GM23338 (cell line): Measurements from ENCODE around the gene AGPAT4. TPM values are rescaled to one million over a fixed set of nuclear protein-coding genes. Genes with fewer than 3 reads are reported as not detected.

Source experiments
- ATAC-seq: fragments of 200-7000 bp; cut with Tn5 transposase; 3 replicates; pipeline ENCODE4 v1.9.1; 2020
- DNase-seq: peaks from one replicate; pipeline ENCODE4 v3.0.0-alpha.2; 2015; ENCODE audit warnings: low spot score
- H2AFZ ChIP-seq: fragments of 200-600 bp; sonication (generic); 2 replicates; pipeline ENCODE4 v1.8.0; 2016; ENCODE audit warnings: antibody characterized with exemption, mild to moderate bottlenecking, moderate library complexity
- H3F3A ChIP-seq: fragments of 200-600 bp; sonication (generic); replicated peaks from 2 replicates; pipeline ENCODE4 v1.8.0; 2017; ENCODE audit warnings: antibody characterized with exemption, mixed run types, low read depth
- H3K27ac ChIP-seq: fragments of 200-600 bp; sonication (generic); 2 replicates; pipeline ENCODE4 v1.6.1; 2016; ENCODE audit warnings: low read depth
- H3K27me3 ChIP-seq: fragments of 200-600 bp; sonication (generic); 2 replicates; pipeline ENCODE4 v1.8.0; 2016; ENCODE audit warnings: mild to moderate bottlenecking, mixed run types, moderate library complexity; ENCODE audit not compliant: insufficient read depth
- H3K36me3 ChIP-seq: fragments of 200-600 bp; sonication (generic); 2 replicates; pipeline ENCODE4 v1.8.0; 2016; ENCODE audit warnings: mild to moderate bottlenecking; ENCODE audit not compliant: insufficient read depth
- H3K4me1 ChIP-seq: fragments of 200-600 bp; sonication (generic); 2 replicates; pipeline ENCODE4 v1.8.0; 2016; ENCODE audit warnings: mild to moderate bottlenecking, moderate library complexity; ENCODE audit not compliant: insufficient read depth
- H3K4me2 ChIP-seq: fragments of 200-600 bp; sonication (generic); 2 replicates; pipeline ENCODE4 v1.7.1; 2017; ENCODE audit warnings: mixed run types
- H3K4me3 ChIP-seq: fragments of 200-600 bp; sonication (generic); 2 replicates; pipeline ENCODE4 v1.6.1; 2016; ENCODE audit warnings: mixed run types
- H3K79me2 ChIP-seq: fragments of 200-600 bp; sonication (generic); replicated peaks from 2 replicates; pipeline ENCODE4 v1.8.0; 2017; ENCODE audit warnings: mild to moderate bottlenecking; ENCODE audit not compliant: insufficient read depth
- H3K9me2 ChIP-seq: fragments of 200-600 bp; sonication (generic); 2 replicates; pipeline ENCODE4 v1.8.0; 2017; ENCODE audit not compliant: insufficient read depth
- H4K20me1 ChIP-seq: fragments of 200-600 bp; sonication (generic); replicated peaks from 2 replicates; pipeline ENCODE4 v1.8.0; 2017; ENCODE audit warnings: mild to moderate bottlenecking; ENCODE audit not compliant: insufficient read depth
- H3K27ac Mint-ChIP-seq: 2 replicates; pipeline ENCODE4 v1.8.0; 2020; ENCODE audit warnings: inconsistent platforms, mild to moderate bottlenecking, moderate library complexity, mixed read lengths
- H3K27me3 Mint-ChIP-seq: 3 replicates; pipeline ENCODE4 v1.8.0; 2022; ENCODE audit warnings: low read depth, mild to moderate bottlenecking, moderate library complexity, mixed read lengths, inconsistent platforms; ENCODE audit not compliant: insufficient read depth, poor library complexity
- H3K36me3 Mint-ChIP-seq: 3 replicates; pipeline ENCODE4 v1.8.0; 2021; ENCODE audit warnings: low read depth, mild to moderate bottlenecking, inconsistent platforms, moderate library complexity, mixed read lengths
- H3K4me1 Mint-ChIP-seq: 3 replicates; pipeline ENCODE4 v1.8.0; 2020; ENCODE audit warnings: mild to moderate bottlenecking, inconsistent platforms, mixed read lengths
- H3K4me3 Mint-ChIP-seq: 3 replicates; pipeline ENCODE4 v1.8.0; 2021; ENCODE audit warnings: moderate library complexity, mild to moderate bottlenecking, inconsistent platforms, mixed read lengths
- H3K9me3 Mint-ChIP-seq: 3 replicates; pipeline ENCODE4 v1.8.0; 2020; ENCODE audit warnings: moderate library complexity, mild to moderate bottlenecking, inconsistent platforms, mixed read lengths
- CREB1 ChIP-seq: fragments of 250-450 bp; sonication (Bioruptor Pico); IDR thresholded peaks from 2 replicates; pipeline ENCODE4 v1.5.0; 2020; ENCODE audit warnings: low read depth, mild to moderate bottlenecking, moderate library complexity
- CTCF ChIP-seq, 2 experiments: fragments of 200-600 bp in 1 of 2; sonication (generic) in 1 of 2; conservative IDR thresholded peaks; 2 replicates each; pipeline versions ENCODE4 v1.5.1 to v1.6.1; 2016 to 2017; ENCODE audit warnings: antibody characterized with exemption in 2 of 2, low read depth in 2 of 2, mild to moderate bottlenecking in 2 of 2, moderate library complexity in 1 of 2
- ETS1 ChIP-seq: IDR thresholded peaks from 2 replicates; pipeline ENCODE4 v1.6.1; 2016; ENCODE audit warnings: antibody characterized with exemption
- EZH2 ChIP-seq: fragments of 200-600 bp; sonication (generic); IDR thresholded peaks from one replicate; pipeline ENCODE4 v1.8.0; 2017; ENCODE audit warnings: antibody characterized with exemption, mild to moderate bottlenecking, low read depth; ENCODE audit not compliant: unreplicated experiment
- EZH2phosphoT487 ChIP-seq: fragments of 200-600 bp; sonication (generic); IDR thresholded peaks from one replicate; pipeline ENCODE4 v1.8.1; 2018; ENCODE audit warnings: antibody characterized with exemption; ENCODE audit not compliant: unreplicated experiment
- JUNB ChIP-seq: IDR thresholded peaks from one replicate; pipeline ENCODE4 v1.6.1; 2016; ENCODE audit warnings: antibody characterized with exemption; ENCODE audit not compliant: unreplicated experiment
- NANOG ChIP-seq: IDR thresholded peaks from 2 replicates; pipeline ENCODE4 v1.6.1; 2016; ENCODE audit warnings: antibody characterized with exemption, borderline replicate concordance
- POLR2AphosphoS5 ChIP-seq: IDR thresholded peaks from 2 replicates; pipeline ENCODE4 v1.6.1; 2016; ENCODE audit warnings: antibody characterized with exemption, low read depth
- REST ChIP-seq: IDR thresholded peaks from one replicate; pipeline ENCODE4 v1.6.1; 2018; ENCODE audit warnings: antibody characterized with exemption; ENCODE audit not compliant: unreplicated experiment
- STAT1 ChIP-seq: IDR thresholded peaks from one replicate; pipeline ENCODE4 v1.6.1; 2016; ENCODE audit warnings: antibody characterized with exemption; ENCODE audit not compliant: unreplicated experiment
- ZNF114 ChIP-seq: fragments of 250-450 bp; sonication (Bioruptor Pico); IDR thresholded peaks from 2 replicates; pipeline ENCODE4 v1.5.0; 2020; ENCODE audit warnings: mild to moderate bottlenecking, moderate library complexity
- ZNF331 ChIP-seq: fragments of 250-450 bp; sonication (Bioruptor Pico); IDR thresholded peaks from 2 replicates; pipeline ENCODE4 v1.5.0; 2020; ENCODE audit warnings: low read depth, mild to moderate bottlenecking, moderate library complexity
- polyA plus RNA-seq: library from polyadenylated mRNA; unstranded; fragments of >200 nt; fragmentation: Nextera tagmentation; extraction: Ambion mirVana; gene quantifications from 2 replicates; pipeline ENCODE4 v1.2.1, GENCODE V29; 2016
- total RNA-seq: library from RNA; depleted of rRNA; stranded (reverse); fragments of >200 nt; shearing (Covaris generic); gene quantifications from 2 replicates; pipeline ENCODE4 v1.2.3, GENCODE V29; 2014

AGPAT4 gene
- total and polyA plus RNA-seq, 2 experiments from 2014 or later, result 8.9 to 19.3 TPM

- no peaks in the 10 kb centered on the region for H3F3A ChIP-seq
- TF ChIP-seq NANOG (no peak), CTCF (conservative IDR thresholded peaks at IDR 0.05; ENCODE audit: low read depth in 2 of 2) (no peak), CREB1 (CRISPR knock-in tag) (no peak), POLR2AphosphoS5 (no peak), JUNB (no peak), STAT1 (no peak)
- no peak for ATAC-seq
- Mint-ChIP-seq H3K27ac (no peak overlapping the region), H3K9me3 (peaks cover 13% of the 10 kb centered on the region; the same call in 2 of the 3 replicates), H3K4me3 (no peak overlapping the region), H3K36me3 (peaks cover 63% of the 10 kb centered on the region), H3K4me1 (peaks cover 10% of the 10 kb centered on the region; the same call in 2 of the 3 replicates), H3K27me3 (peaks cover 18% of the 10 kb centered on the region)
- DNase-seq, result no peak
- H3K27ac ChIP-seq, result no peak overlapping the region
- 0 out of 2 replicates have a peak, but pooled peaks cover 3% of the 10 kb centered on the region for H3K36me3 ChIP-seq
- no peak overlapping the region for H2AFZ ChIP-seq
- no peak overlapping the region for H3K4me2 ChIP-seq
- no peaks in the 10 kb centered on the region for H3K79me2 ChIP-seq
- H3K4me1 ChIP-seq, result no peaks in the 10 kb centered on the region
- no peaks in the 10 kb centered on the region for H3K9me2 ChIP-seq
- H4K20me1 ChIP-seq, result peaks cover 4% of the 10 kb centered on the region; the same call in 1 of the 2 replicates
- H3K4me3 ChIP-seq, result no peak overlapping the region
- no peaks in the 10 kb centered on the region for H3K27me3 ChIP-seq
Measured at GRCh38 chr6:161133963-161134362, 139.9 kb downstream of the AGPAT4 start.

GRCh38 chr6:161132384-161132783, 141.5 kb downstream of the AGPAT4 start:
- ATAC-seq (no peak), DNase-seq (no peak)
- Histone ChIP-seq H3K27me3 (no peaks in the 10 kb centered on the region), H3K4me3 (no peak overlapping the region), H3K9me2 (no peaks in the 10 kb centered on the region), H3K36me3 (peaks cover 7% of the 10 kb centered on the region; the same call in 1 of the 2 replicates), H3K4me1 (no peaks in the 10 kb centered on the region), H4K20me1 (peaks cover 4% of the 10 kb centered on the region; the same call in 1 of the 2 replicates), H2AFZ (no peak overlapping the region), H3F3A (no peaks in the 10 kb centered on the region), H3K4me2 (no peak overlapping the region), H3K79me2 (no peaks in the 10 kb centered on the region), H3K27ac (no peak overlapping the region)
- no peak overlapping the region for H3K27ac Mint-ChIP-seq
- peaks cover 10% of the 10 kb centered on the region; the same call in 2 of the 3 replicates for H3K4me1 Mint-ChIP-seq
- H3K36me3 Mint-ChIP-seq, result peaks cover 74% of the 10 kb centered on the region
- peaks cover 18% of the 10 kb centered on the region for H3K27me3 Mint-ChIP-seq
- H3K4me3 Mint-ChIP-seq, result no peak overlapping the region
- H3K9me3 Mint-ChIP-seq, result peaks cover 22% of the 10 kb centered on the region
- TF ChIP-seq EZH2phosphoT487, result no peak
- TF ChIP-seq STAT1, result no peak
- TF ChIP-seq ZNF331 (CRISPR knock-in tag), result no peak
- TF ChIP-seq CTCF (conservative IDR thresholded peaks at IDR 0.05; ENCODE audit: low read depth in 2 of 2), result no peak
- no peak for TF ChIP-seq JUNB
- no peak for TF ChIP-seq EZH2
- TF ChIP-seq CREB1 (CRISPR knock-in tag), result no peak
- no peak for TF ChIP-seq REST
- no peak for TF ChIP-seq ZNF114
- no peak for TF ChIP-seq POLR2AphosphoS5
- no peak for TF ChIP-seq ETS1
